Aorta (tissue), 5 donors: ENCODE results near the gene FAM193B. TPM values are rescaled to one million over a fixed set of nuclear protein-coding genes. Genes with fewer than 3 reads are reported as not detected.
A peak's percentile ranks its signal among the peaks of the same experiment; 100 is the strongest.

ENCODE experiments used
- ATAC-seq: fragments of 200-7000 bp; cut with Tn5 transposase; one replicate; pipeline ENCODE4 v1.9.1; 2022; ENCODE audit warnings: moderate library complexity; ENCODE audit not compliant: low FRiP score
- DNase-seq, 2 donors: peaks; one replicate each; pipeline ENCODE4 v3.0.0-alpha.2; 2020
- H3K27ac ChIP-seq, 2 donors: one replicate each; pipeline ENCODE4 v1.5.1; 2013; ENCODE audit warnings: low read length in 2 of 2, mild to moderate bottlenecking in 2 of 2, moderate library complexity in 2 of 2, control low read depth in 1 of 2, inconsistent platforms in 1 of 2, low read depth in 1 of 2
- H3K27me3 ChIP-seq, 2 donors: one replicate each; pipeline ENCODE4 v1.6.1; 2013; ENCODE audit warnings: control low read depth in 1 of 2, low read length in 1 of 2, mild to moderate bottlenecking in 1 of 2, moderate library complexity in 1 of 2; ENCODE audit not compliant: insufficient read depth in 2 of 2, control insufficient read depth in 1 of 2
- H3K36me3 ChIP-seq, 2 donors: one replicate each; pipeline ENCODE4 v1.6.1; 2013; ENCODE audit warnings: control low read depth in 1 of 2, low read length in 1 of 2, mild to moderate bottlenecking in 1 of 2; ENCODE audit not compliant: insufficient read depth in 2 of 2, control insufficient read depth in 1 of 2
- H3K4me1 ChIP-seq, 2 donors: one replicate each; pipeline ENCODE4 v1.6.1; 2013; ENCODE audit warnings: low read length in 2 of 2, control low read depth in 1 of 2, mild to moderate bottlenecking in 1 of 2, moderate library complexity in 1 of 2; ENCODE audit not compliant: insufficient read depth in 2 of 2, control insufficient read depth in 1 of 2
- H3K4me3 ChIP-seq, 2 donors: one replicate each; pipeline ENCODE4 v1.5.1; 2013; ENCODE audit warnings: low read length in 2 of 2, control low read depth in 1 of 2, mild to moderate bottlenecking in 1 of 2
- H3K9me3 ChIP-seq: one replicate; pipeline ENCODE4 v1.6.1; 2013; ENCODE audit warnings: mild to moderate bottlenecking, low read length; ENCODE audit not compliant: control insufficient read depth
- WGBS, 2 donors: extraction: QIAGEN DNeasy Blood & Tissue Kit; methylation state at CpG; one replicate each; pipeline ENCODE4 v1.1.7; 2013; 5-methylcytosine and 5-hydroxymethylcytosine counted together
- intact Hi-C, 2 donors: fragments of 100-400 bp; cut with DNase I; formaldehyde crosslinking; loops; one replicate each; pipeline versions ENCODE4 v1.14.2 to v1.15.0; 2022
- polyA plus RNA-seq, 2 donors: library from polyadenylated mRNA; stranded (reverse); fragments of 200-250 nt; gene quantifications; one replicate each; pipeline ENCODE4 v1.2.3, GENCODE V29; 2013
- total RNA-seq, 2 donors: library from RNA; stranded (reverse); fragmentation: NEBNext Ultra II Directional; extraction: Animal tissue kit (Norgen Biotek cat#: 25700); gene quantifications; one replicate each; pipeline ENCODE4 v1.2.1, GENCODE V29; 2021
- donor health status: healthy with polysubstance abuse.
- donor health status: Bipolar disorder and iron deficiency.
- donor health status: DM: no; HTN: no; CAD: no.
- donor health status: DM: no; HTN: no; CAD: no.
- donor health status: DM: yes; HTN: yes; CAD: no.

The FAM193B gene
- total and polyA plus RNA-seq, 4 donors: 49.5 to 533 (median 90.0) TPM

DNA sequence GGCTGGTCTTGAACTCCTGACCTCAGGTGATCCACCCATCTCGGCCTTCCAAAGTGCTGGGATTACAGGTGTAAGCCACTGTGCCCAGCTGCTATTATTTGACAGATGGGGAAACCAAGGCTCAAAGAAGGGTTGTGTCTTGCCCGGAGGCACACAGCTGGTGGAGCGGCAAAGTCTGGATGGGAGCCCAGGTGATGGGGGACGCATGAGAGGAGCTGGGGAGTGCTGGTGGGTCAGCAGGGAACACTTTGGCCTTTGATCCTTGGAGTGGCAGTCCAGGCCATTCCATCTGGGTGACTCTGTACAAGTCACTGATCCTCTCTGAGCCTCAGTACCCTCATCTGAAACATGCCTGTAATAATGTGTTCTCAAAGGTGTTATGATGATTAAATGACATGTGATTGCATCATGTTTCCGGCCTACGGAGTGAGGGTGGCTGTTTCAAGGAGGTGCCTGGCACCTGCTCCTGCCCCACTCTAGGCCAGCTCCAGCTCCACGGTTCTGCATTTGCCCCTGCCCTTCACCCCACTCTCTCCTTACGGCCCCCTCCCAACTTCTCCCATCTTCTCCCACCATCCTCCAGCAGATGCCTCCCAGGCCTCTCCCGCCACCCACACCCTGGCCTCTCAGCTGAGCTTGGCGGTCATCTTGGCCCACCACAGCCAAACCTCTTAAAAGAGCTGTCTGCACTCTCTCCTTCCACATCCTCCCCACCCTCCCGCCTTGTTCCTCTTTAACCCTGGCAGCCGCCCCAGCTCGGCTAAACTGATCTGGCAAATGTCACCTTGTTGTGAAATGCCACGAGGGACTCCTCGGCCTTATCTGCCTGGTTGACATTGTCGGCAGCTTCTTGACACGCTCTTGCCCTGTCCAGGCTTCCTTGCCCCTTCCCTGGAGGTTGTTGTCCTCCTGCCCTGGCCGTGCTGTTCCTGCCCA is 75.4 kb downstream of the FAM193B start:
- intact Hi-C loops: no loop called here
- Histone ChIP-seq H3K9me3 (no peaks in the 10 kb centered on the region), H3K4me3 (no peak overlapping the region), H3K27me3 (no peaks in the 10 kb centered on the region), H3K4me1 (no peaks in the 10 kb centered on the region), H3K36me3 (no peaks in the 10 kb centered on the region), H3K27ac (peak overlapping the region in 1 of 2 donors; percentile 73)
- 11 to 13% methylated on average over 18 of the region's 18 CpGs for WGBS, 2 donors
- DNase-seq: peak; percentile 88 to 89
- peak; percentile 62 for ATAC-seq

DNA sequence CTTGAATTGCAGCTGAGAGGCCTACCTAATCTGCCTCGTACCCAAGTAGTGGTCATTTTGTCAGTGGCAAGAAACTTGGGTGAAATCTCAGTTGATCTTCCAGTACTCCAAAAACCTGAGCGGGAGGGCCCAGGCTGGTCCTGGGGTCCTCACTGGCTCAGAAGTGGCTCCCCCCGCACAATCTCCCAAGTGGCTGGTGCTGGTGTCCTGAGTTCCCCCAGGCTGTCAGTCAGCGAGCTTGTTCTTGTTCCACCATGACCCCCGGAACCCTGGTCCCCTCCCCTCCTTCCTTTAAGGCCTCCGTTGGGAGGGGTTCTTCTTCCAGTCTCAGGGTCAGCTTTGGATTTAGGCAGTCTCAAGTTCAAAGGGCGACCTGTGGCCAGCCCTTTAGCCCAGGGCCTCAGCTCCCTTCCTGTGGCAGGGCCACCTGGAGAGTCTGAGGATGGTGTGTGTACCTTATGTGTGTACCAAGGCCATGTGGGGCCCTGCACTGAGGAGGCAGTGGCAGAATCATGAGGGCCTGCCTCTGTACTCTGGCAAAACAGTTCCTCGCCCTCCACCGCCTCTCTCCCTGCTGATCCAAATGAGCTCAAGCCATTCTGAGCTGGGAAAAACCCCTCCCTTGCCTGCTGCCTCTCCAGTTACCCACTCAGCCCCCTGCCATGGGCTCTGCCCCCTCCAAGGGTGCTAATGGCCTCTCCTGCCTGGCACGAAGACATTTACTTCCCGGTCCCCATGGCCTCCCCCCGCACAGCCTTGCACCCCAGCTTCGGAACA is 76.5 kb downstream of the FAM193B start:
- Histone ChIP-seq H3K4me3 (no peak overlapping the region), H3K27ac (peak overlapping the region in 1 of 2 donors; percentile 0), H3K27me3 (no peaks in the 10 kb centered on the region), H3K4me1 (no peaks in the 10 kb centered on the region), H3K36me3 (no peaks in the 10 kb centered on the region), H3K9me3 (no peaks in the 10 kb centered on the region)
- DNase-seq (no peak), ATAC-seq (no peak)
- intact Hi-C loops: no loop called here
- 82 to 84% methylated on average over 13 of the region's 13 CpGs for WGBS, 2 donors

DNA sequence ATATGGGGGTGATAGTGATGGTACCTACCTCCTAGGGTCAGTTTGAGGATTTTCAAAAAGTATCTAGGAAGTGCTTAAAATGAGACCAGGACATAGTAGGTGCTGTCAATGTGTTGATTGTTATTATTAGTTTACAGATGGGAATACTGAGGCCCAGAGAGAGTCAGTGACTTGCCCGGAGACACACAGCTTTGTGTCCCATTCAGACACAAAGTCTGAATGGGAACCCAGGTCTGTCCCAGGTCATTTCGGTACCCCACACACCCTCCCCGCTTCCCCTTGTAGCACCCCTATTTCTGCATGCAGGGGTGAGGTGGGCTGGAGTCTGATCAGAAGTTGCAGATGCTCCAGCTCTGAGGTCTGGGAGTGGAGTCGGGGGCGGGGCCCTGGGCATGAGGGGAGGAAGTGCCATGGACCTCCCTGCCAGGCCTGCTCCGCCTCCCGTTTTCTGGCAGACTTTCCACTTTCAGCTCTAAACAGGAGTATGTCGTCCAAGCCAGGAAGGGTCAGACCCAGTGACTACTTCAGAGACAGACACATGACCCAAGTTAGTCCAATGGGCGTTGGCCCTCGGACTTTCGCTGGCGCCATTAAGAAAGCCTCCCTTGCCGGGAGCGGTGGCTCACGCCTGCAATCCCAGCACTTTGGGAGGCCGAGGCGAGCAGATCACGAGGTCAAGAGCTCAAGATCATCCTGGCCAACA is 77.7 kb downstream of the FAM193B start:
- no peaks in the 10 kb centered on the region for H3K27me3 ChIP-seq

DNA sequence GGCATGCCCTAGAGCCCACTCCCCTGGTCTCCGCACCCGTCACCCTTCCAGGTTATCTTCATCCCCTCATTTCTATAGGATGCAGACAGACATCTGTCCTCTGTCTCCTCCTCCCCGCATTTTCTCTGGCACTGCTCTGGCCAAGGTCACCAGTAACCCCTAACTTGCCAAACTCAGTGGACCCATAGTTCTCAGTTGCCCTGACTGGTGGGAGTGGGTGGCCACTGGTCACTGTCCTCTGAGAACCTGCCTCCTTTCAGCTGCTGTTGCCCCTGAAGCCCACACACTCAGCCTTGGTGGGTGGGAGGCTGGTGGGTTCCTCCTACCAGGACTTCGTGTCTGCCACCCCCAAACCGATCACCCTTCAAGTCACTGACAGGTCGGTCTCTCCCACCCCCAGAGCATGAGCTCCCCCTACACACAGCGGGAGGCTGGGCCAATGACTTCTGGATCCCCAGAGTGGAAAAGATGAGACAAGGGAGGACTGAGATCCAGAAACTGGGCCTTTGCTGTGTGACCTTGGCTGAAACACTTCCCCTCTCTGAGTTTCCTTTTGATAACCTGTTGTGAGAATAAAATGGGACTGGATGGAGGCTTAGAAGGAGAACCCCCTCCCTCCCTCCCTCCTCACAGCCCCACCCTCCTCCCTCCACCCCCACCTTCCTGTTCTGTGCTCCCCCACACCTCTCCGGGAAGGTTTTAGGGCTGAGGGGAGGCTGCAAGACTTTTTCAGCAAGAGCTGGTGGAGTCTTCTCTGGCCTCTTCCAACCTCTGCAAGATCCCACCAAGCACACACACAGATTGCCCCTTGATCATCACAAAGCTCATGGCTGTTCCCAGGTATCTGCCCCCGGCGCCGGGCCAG is 78.6 kb downstream of the FAM193B start:
- no peaks in the 10 kb centered on the region for H3K9me3 ChIP-seq
- no peak overlapping the region for H3K4me3 ChIP-seq
- intact Hi-C loops: no loop called here
- no peaks in the 10 kb centered on the region for H3K4me1 ChIP-seq
- H3K36me3 ChIP-seq: no peaks in the 10 kb centered on the region
- 24 to 25% methylated on average over 11 of the region's 11 CpGs for WGBS, 2 donors
- DNase-seq (no peak), ATAC-seq (no peak)
- H3K27me3 ChIP-seq: no peaks in the 10 kb centered on the region
- no peak overlapping the region for H3K27ac ChIP-seq

More for the DNA sequence above, 77.7 kb downstream of the FAM193B start:
- intact Hi-C loops: no loop called here
- peak; percentile 91 to 92 for DNase-seq
- Histone ChIP-seq H3K4me1 (no peaks in the 10 kb centered on the region), H3K36me3 (no peaks in the 10 kb centered on the region), H3K4me3 (no peak overlapping the region), H3K9me3 (no peaks in the 10 kb centered on the region), H3K27ac (peak overlapping the region in 1 of 2 donors; percentile 19)
- 26 to 29% methylated on average over 18 of the region's 18 CpGs for WGBS, 2 donors
- peak; percentile 41 for ATAC-seq

DNA sequence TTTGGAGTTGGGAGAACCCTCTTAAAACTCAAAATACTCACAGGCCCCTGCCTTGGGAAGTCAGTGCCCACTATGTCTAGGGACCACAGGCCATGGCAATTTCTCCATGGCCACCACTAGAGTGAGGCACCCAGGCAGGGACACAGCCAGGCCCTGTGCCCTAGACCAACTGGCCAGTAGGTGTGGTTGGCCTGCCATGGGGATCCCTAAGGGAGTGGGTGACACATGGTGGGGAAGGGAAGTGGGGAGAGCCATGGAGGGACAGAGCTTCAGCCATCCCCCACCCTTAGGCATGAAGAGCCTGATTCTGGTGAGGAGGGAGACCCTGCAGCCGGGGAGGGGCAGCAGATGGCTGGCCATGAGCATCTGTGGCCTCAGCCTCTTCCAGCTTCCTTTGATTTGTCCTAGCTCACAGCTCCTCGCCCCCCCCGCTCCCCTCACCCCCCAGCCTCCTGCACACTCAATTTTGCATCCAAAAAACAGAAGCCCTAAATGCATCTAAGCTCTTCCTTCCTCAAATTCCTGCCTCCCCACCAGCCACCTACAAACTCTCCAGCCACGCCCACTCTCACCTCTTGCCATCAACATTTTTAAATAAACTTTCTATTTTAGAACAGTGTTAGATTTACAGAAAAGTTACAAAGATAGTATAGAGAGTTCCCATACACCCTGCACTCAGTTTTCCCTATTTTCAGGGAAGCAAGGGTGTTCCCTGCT is 79.4 kb downstream of the FAM193B start:
- intact Hi-C loops: no loop called here
- no peak for DNase-seq
- Histone ChIP-seq H3K9me3 (no peaks in the 10 kb centered on the region), H3K27me3 (no peaks in the 10 kb centered on the region), H3K4me3 (no peak overlapping the region), H3K4me1 (no peaks in the 10 kb centered on the region), H3K36me3 (no peaks in the 10 kb centered on the region), H3K27ac (no peak overlapping the region)
- WGBS, 2 donors: 14 to 18% methylated on average over 4 of the region's 4 CpGs
- ATAC-seq: no peak

DNA sequence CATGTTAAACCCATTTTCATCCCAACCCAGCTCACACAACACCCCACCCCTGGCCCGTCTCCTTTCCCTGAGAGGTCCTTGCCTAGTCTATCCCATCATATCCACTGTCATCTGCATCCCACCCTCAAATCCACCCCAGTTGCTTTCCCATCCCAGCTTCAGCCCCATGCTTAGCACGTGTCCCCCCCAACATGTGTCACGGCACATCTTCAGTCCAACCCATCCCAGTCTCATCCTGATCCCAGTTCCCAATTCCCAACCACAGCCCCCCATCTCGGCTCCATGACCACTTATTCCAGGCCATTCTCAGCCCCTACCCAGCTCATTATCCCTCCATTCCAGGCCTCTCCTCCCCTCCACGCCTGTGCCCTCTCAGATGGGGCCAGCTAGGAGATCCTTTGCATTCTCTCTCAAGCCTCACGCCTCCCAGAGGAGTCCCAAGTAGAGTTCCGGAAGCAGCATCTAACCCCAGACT is 80.3 kb downstream of the FAM193B start:
- 20 to 21% methylated on average over 7 of the region's 7 CpGs for WGBS, 2 donors
- no peak for ATAC-seq
- Histone ChIP-seq H3K27me3 (no peaks in the 10 kb centered on the region), H3K4me1 (no peaks in the 10 kb centered on the region), H3K4me3 (no peak overlapping the region), H3K27ac (peak overlapping the region in 1 of 2 donors; percentile 9), H3K9me3 (no peaks in the 10 kb centered on the region), H3K36me3 (no peaks in the 10 kb centered on the region)
- intact Hi-C loops: no loop called here
- DNase-seq: no peak

DNA sequence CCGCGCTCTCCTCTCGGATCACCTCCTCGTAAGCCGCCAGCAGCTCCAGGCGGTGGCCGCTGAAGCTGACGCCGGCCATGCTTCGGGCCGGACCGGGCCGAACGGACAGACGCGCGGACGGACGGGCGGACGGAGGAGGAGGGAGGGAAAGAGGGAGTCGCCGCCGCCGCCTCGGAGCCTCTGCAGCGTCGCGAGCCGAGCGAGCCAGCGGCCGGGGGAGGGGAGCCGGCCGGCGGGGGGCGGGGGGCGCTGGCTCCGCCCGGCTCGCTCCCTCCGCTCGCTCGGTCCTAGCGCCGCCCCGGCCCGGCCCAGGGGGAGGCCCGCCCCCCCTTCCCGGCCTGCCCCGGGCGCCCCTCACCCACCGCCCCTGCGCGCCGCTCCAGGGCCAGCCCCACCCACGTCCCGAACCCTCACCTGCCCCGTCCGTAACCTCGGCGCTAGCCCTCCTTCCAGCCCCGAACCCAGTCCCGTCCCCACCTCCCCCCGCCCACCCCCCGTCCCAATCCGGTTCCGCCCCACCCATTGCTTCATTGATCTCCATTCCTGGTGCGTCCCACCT is 80.8 kb downstream of the FAM193B start, which contains the start of gene DBN1:
TSS of gene DBN1 (minus strand) at position 192 of the 559 bp plus-strand sequence. CDS start at position 79, 113 bp downstream.
- H3K4me1 ChIP-seq: no peaks in the 10 kb centered on the region
- intact Hi-C loops: no loop called here
- H3K36me3 ChIP-seq: no peaks in the 10 kb centered on the region
- H3K4me3 ChIP-seq: peak within 1 kb of the TSS; percentile 51 to 77
- DNase-seq: peak in 1 of 2 donors; percentile 87
- peak within 1 kb of the TSS in 1 of 2 donors; percentile 48 for H3K27ac ChIP-seq
- no peaks in the 10 kb centered on the region for H3K27me3 ChIP-seq
- no peaks in the 10 kb centered on the region for H3K9me3 ChIP-seq
- 0 to 1% methylated on average over 16 to 69 of the region's 69 CpGs for WGBS, 2 donors
- peak; percentile 47 for ATAC-seq
